Activated CD4-positive, alpha-beta memory T cell treated with anti-CD3 and anti-CD28 coated beads for 36 hours (primary cell): ENCODE measurements around the gene AFF1. TPM values are rescaled to one million over a fixed set of nuclear protein-coding genes. Genes with fewer than 3 reads are reported as not detected.
A peak's percentile ranks its signal among the peaks of the same experiment; 100 is the strongest.

Experiments
- CTCF ChIA-PET: fragments of 350-600 bp; sonication (Branson Sonifier 250); formaldehyde crosslinking; loops from one replicate; lab custom pipeline; 2021; ENCODE audit warnings: antibody characterized with exemption, inconsistent platforms; lab: Charles Lee
- POLR2A ChIA-PET: fragments of 350-600 bp; sonication (Branson Sonifier 250); formaldehyde crosslinking; loops from one replicate; lab custom pipeline; 2021; ENCODE audit warnings: antibody characterized with exemption; lab: Charles Lee
- DNase-seq: peaks from one replicate; pipeline ENCODE4 v3.0.0-alpha.2; 2020
- H3K27ac Mint-ChIP-seq: one replicate; pipeline ENCODE4 v1.8.0; 2021; ENCODE audit warnings: mixed read lengths
- H3K27me3 Mint-ChIP-seq: one replicate; pipeline ENCODE4 v1.8.0; 2021; ENCODE audit warnings: mixed read lengths
- H3K36me3 Mint-ChIP-seq: one replicate; pipeline ENCODE4 v1.8.0; 2021; ENCODE audit warnings: mixed read lengths
- H3K4me1 Mint-ChIP-seq: one replicate; pipeline ENCODE4 v1.8.0; 2021; ENCODE audit warnings: low read depth, mixed read lengths
- H3K4me3 Mint-ChIP-seq: one replicate; pipeline ENCODE4 v1.8.0; 2021; ENCODE audit warnings: mild to moderate bottlenecking, mixed read lengths
- H3K9me3 Mint-ChIP-seq: one replicate; pipeline ENCODE4 v1.8.0; 2021; ENCODE audit warnings: mixed read lengths
- intact Hi-C: fragments of 100-400 bp; cut with micrococcal nuclease; formaldehyde crosslinking; loops from one replicate; pipeline ENCODE4 v1.15.1; 2023
- total RNA-seq, 2 experiments: library from RNA; stranded (reverse); gene quantifications; one replicate each; pipeline ENCODE4 v1.2.3, GENCODE V29; 2021

The AFF1 gene
- total RNA-seq, 2 experiments from 2014 or later: 46.1 to 50.8 TPM

DNA sequence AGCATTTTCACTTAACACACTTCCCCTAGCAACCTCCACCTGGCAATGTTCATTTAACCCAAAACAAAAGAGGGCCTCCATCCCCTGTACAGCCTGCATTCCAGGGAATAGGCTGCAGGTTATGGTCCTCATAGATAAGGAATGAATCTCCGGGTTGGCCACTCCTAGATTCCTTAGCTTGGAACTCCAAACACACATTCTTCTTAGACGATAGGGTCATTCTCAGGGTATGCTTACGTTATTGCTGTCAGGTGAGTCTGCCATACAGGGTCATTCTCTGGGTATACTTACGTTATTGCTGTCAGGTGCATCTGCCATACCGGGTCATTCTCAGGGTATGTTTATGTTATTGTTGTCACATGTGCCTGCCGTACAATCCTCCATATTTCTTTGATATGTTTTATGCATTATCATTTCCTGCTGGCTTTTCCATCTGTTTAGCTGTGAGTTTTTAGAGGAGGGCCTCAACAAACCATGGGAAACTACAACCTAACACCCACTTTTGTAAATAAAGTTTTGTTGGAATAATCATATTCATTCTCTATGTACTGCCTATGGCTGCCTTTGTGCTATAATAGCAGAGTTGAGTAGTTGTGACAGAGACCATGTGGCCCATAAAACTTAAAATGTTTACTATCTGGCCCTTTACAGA, 8.2 kb upstream of the AFF1 start:
- CTCF ChIA-PET: interaction anchor here (2.1 kb wide), 1 partner anchor 167 kb away, joined by 9 read pairs; no protein-coding TSS in a partner anchor
- intact Hi-C loops: loop anchor here (1.0 kb wide), 1 partner anchor 167 kb away; no protein-coding TSS in a partner anchor
- no peaks in the 10 kb centered on the region for H3K27me3 Mint-ChIP-seq
- POLR2A ChIA-PET: interaction anchor here (0.6 kb wide), 1 partner anchor 83 kb away, joined by 3 read pairs; no protein-coding TSS in a partner anchor
- H3K36me3 Mint-ChIP-seq: peaks cover 4% of the 10 kb centered on the region
- H3K9me3 Mint-ChIP-seq: no peaks in the 10 kb centered on the region
- H3K4me3 Mint-ChIP-seq: no peak overlapping the region
- H3K4me1 Mint-ChIP-seq: peaks cover 31% of the 10 kb centered on the region
- DNase-seq: no peak
- H3K27ac Mint-ChIP-seq: no peak overlapping the region

DNA sequence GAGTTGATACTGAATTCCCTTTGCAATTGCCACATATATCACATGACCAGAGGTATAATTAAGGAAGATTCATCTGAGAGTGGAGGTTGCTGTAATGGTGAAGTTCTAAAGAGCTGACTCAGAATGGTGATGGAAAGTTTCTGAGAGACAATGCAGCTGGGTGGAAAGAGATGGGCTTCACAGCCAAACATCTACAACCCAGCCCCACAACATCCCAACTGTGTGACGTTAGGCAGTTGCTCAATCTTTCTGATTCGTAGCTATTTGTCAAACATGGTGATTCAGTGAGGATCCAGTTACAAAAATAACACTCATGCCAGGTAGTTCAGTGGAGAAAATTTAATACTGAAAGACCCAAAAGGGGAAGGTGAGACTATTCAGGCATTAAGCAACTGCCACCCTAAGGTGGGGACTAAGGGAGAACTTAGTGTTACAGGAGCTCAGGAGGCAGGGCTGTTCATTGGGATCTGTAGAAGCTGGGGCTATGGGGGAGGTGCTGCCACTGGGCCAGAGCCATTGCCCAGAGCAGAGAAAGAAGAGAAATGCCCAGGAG, 6.9 kb upstream of the AFF1 start:
- H3K27me3 Mint-ChIP-seq: no peaks in the 10 kb centered on the region
- peak; percentile 35 for DNase-seq
- peaks cover 28% of the 10 kb centered on the region for H3K4me1 Mint-ChIP-seq
- intact Hi-C loops: loop anchor here (1.0 kb wide), 1 partner anchor 165 kb away; no protein-coding TSS in a partner anchor
- H3K36me3 Mint-ChIP-seq: peaks cover 4% of the 10 kb centered on the region
- H3K27ac Mint-ChIP-seq: peak overlapping the region; percentile 73
- no peak overlapping the region for H3K4me3 Mint-ChIP-seq
- POLR2A ChIA-PET: interaction anchor here (1.0 kb wide), 1 partner anchor 78 kb away, joined by 5 read pairs; no protein-coding TSS in a partner anchor
- H3K9me3 Mint-ChIP-seq: no peaks in the 10 kb centered on the region
- CTCF ChIA-PET: interaction anchor here (0.5 to 2.1 kb wide), 4 partner anchors 8 to 169 kb away, joined by 3 to 9 read pairs (median 3); no protein-coding TSS in a partner anchor

DNA sequence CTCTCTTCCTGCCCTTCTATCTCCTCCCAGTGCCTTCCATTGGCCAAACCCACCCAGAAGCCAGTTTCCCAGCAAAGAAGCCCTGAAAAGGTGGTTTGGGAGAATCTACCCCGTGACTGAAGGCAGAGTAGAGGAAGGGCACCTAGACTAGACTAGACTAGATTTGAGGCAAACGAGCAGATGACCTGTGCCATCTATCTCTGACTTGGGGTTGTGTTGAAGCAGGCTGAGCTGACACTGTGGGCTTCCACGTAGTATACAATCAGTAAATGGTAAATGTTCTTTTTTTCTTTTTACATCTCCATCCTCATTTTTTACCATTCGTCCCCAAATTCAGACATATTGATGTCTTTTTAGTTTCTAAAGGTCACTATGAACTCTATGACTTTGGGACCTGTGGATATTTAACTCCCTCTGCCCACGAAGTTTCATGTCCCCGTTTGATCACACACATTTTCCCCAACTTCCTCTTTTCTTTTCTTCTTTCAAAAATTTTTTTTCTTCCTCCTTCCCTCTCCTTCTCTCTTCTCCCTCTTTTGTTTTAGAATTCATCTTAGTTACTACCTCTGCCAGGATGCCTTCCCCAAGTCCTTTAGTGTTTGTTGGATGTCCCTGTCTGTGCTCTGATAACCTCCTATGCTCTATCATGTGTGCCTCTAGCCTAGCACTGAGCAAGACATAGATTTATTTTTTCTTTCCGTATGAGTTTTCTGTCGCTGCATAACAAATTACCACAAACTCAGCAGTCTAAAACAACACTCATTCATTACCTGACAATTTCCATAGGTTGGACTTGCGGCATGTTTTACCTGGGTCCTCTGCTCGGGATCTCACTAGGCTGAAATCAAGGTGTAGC, 6.2 kb upstream of the AFF1 start:
- CTCF ChIA-PET: interaction anchor here (0.9 to 2.1 kb wide), 3 partner anchors 7 to 168 kb away, joined by 3 to 9 read pairs (median 3); no protein-coding TSS in a partner anchor
- intact Hi-C loops: no loop called here
- Mint-ChIP-seq H3K4me1 (peaks cover 31% of the 10 kb centered on the region), H3K36me3 (peaks cover 4% of the 10 kb centered on the region), H3K27me3 (no peaks in the 10 kb centered on the region), H3K4me3 (no peak overlapping the region), H3K9me3 (no peaks in the 10 kb centered on the region), H3K27ac (peak overlapping the region; percentile 73)
- DNase-seq: no peak
- POLR2A ChIA-PET: interaction anchor here (1.0 kb wide), 1 partner anchor 77 kb away, joined by 5 read pairs; no protein-coding TSS in a partner anchor

DNA sequence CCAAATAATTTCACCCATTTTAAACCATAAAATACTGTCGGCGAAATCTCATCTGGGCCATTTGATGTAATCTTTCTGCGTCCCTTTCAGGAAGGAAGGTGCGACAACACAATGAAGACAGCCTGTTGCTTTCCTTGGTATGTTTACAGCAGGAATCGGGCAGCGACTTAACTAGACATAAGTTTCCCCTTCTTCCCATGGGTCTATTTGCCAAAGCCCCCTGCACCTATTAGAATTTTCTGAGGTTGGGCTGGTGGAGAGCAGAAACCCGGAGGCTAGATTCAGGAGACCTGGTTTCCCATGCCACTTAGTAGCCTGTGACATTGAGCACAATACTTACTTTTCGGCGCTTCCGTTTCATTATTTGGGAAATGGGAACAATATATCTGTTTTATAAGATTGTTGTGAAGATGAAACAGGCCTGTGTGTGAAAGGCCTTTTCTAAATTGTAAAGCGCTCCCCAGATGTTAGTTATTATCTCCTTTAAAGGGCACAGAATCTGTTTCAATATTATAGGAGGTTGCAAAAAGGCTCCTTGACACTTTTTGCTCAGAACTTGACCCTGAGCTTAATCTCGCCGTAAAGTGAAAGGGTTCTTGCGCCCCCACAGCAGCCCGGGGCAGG, 552 bp upstream of the AFF1 start:
- ChIA-PET CTCF (interaction anchor here (0.6 to 7.0 kb wide), 21 partner anchors 11 to 531 kb away, joined by 3 to 45 read pairs (median 6); partner anchors contain the start of gene KLHL8), POLR2A (interaction anchor here (0.6 to 3.3 kb wide), 10 partner anchors 22 to 286 kb away, joined by 3 to 103 read pairs (median 6); partner anchors contain the start of gene KLHL8)
- Mint-ChIP-seq H3K27ac (peak overlapping the region; percentile 88), H3K9me3 (no peaks in the 10 kb centered on the region), H3K4me3 (peak overlapping the region; percentile 90), H3K27me3 (no peaks in the 10 kb centered on the region), H3K36me3 (peaks cover 6% of the 10 kb centered on the region), H3K4me1 (peaks cover 42% of the 10 kb centered on the region)
- DNase-seq: peak; percentile 16
- intact Hi-C loops: loop anchor here (2.0 to 10.0 kb wide), 2 partner anchors 169 to 461 kb away; partner anchors contain the start of gene HSD17B11

DNA sequence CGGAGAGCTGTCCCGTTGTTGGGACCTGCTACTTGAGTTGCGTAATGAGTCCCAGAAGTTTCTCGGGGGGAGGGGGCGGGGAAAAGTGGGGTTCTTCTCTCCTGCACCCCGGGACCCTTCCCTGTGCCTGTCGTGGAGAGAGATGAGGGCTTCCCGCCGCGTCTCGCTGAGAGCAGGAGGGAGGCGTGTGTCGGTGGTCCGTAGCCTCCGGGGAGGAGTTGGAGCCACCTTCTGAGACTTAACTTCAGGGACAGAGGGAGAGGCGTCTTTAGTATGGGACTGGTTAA, 698 bp downstream of the AFF1 start:
- Mint-ChIP-seq H3K4me1 (peaks cover 53% of the 10 kb centered on the region), H3K36me3 (peaks cover 6% of the 10 kb centered on the region), H3K27me3 (no peaks in the 10 kb centered on the region), H3K9me3 (no peaks in the 10 kb centered on the region), H3K4me3 (peak overlapping the region; percentile 83), H3K27ac (peak overlapping the region; percentile 95)
- intact Hi-C loops: loop anchor here (1.0 to 10.0 kb wide), 7 partner anchors 42 to 1447 kb away; partner anchors contain the start of genes HSD17B11, KLHL8 and NUDT9
- CTCF ChIA-PET: interaction anchor here (1.0 to 7.0 kb wide), 13 partner anchors 7 to 161 kb away, joined by 3 to 45 read pairs (median 5); no protein-coding TSS in a partner anchor
- DNase-seq: no peak
- POLR2A ChIA-PET: interaction anchor here (1.0 to 3.3 kb wide), 11 partner anchors 9 to 285 kb away, joined by 3 to 103 read pairs (median 7); partner anchors contain the start of gene KLHL8

- no peaks in the 10 kb centered on the region for H3K27me3 Mint-ChIP-seq
- peaks cover 3% of the 10 kb centered on the region for H3K36me3 Mint-ChIP-seq
- H3K9me3 Mint-ChIP-seq: no peaks in the 10 kb centered on the region
- peak overlapping the region; percentile 83 for H3K4me3 Mint-ChIP-seq
- ChIA-PET CTCF (interaction anchor here (0.6 to 7.0 kb wide), 15 partner anchors 8 to 214 kb away, joined by 3 to 45 read pairs (median 4); no protein-coding TSS in a partner anchor), POLR2A (interaction anchor here (0.8 to 3.3 kb wide), 11 partner anchors 8 to 284 kb away, joined by 3 to 103 read pairs (median 6); no protein-coding TSS in a partner anchor)
- H3K4me1 Mint-ChIP-seq: peaks cover 54% of the 10 kb centered on the region
- DNase-seq: peak; percentile 89
- H3K27ac Mint-ChIP-seq: peak overlapping the region; percentile 95
- intact Hi-C loops: loop anchor here (1.0 to 10.0 kb wide), 11 partner anchors 41 to 1446 kb away; partner anchors contain the start of genes HSD17B11, KLHL8 and NUDT9
Observed at GRCh38 chr4:86935853-86936733, 1.3 kb downstream of the AFF1 start.

DNA sequence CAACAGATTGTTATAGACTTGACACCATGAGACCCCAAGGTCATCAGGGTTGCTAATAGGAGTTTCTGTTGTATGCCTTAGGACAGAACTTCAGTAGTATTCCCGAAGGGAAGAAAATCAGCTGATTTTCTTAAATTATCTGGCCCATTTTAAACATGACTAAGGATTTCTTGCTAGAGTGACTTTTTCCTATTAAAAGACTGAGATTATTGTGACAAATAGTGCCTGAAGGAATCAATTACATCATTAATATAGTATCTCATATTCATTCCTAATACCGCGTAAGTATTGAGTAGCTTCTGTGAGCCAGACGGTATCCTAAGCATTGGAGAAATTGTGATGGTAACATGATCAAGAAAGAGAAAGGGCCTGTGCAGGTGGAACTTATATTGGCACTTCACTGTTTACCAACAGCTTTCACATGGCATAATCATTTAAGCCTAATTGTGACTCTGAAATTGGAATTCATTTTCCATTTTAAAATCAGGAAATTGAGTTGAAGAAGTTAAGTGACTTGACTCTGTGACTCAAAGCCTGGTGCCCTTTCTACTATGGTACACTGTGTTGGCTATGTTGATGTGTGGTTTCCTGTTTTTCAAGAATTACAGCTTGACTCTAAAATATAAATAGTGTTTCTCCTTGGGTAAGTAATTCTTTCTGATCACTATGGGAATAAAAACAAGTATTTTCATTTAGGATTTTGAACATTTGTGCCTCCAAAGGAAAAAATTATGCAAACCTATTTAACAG, 4.1 kb downstream of the AFF1 start:
- intact Hi-C loops: loop anchor here (1.0 to 10.0 kb wide), 5 partner anchors 18 to 1443 kb away; partner anchors contain the start of gene HSD17B11
- H3K4me1 Mint-ChIP-seq: peaks cover 57% of the 10 kb centered on the region
- H3K27me3 Mint-ChIP-seq: no peaks in the 10 kb centered on the region
- H3K36me3 Mint-ChIP-seq: peaks cover 3% of the 10 kb centered on the region
- POLR2A ChIA-PET: interaction anchor here (0.7 to 2.5 kb wide), 6 partner anchors 15 to 135 kb away, joined by 3 to 21 read pairs (median 6); no protein-coding TSS in a partner anchor
- no peaks in the 10 kb centered on the region for H3K9me3 Mint-ChIP-seq
- peak overlapping the region; percentile 32 for H3K4me3 Mint-ChIP-seq
- H3K27ac Mint-ChIP-seq: peak overlapping the region; percentile 80
- CTCF ChIA-PET: interaction anchor here (1.0 to 7.0 kb wide), 4 partner anchors 16 to 154 kb away, joined by 4 to 45 read pairs (median 8); no protein-coding TSS in a partner anchor
- no peak for DNase-seq

DNA sequence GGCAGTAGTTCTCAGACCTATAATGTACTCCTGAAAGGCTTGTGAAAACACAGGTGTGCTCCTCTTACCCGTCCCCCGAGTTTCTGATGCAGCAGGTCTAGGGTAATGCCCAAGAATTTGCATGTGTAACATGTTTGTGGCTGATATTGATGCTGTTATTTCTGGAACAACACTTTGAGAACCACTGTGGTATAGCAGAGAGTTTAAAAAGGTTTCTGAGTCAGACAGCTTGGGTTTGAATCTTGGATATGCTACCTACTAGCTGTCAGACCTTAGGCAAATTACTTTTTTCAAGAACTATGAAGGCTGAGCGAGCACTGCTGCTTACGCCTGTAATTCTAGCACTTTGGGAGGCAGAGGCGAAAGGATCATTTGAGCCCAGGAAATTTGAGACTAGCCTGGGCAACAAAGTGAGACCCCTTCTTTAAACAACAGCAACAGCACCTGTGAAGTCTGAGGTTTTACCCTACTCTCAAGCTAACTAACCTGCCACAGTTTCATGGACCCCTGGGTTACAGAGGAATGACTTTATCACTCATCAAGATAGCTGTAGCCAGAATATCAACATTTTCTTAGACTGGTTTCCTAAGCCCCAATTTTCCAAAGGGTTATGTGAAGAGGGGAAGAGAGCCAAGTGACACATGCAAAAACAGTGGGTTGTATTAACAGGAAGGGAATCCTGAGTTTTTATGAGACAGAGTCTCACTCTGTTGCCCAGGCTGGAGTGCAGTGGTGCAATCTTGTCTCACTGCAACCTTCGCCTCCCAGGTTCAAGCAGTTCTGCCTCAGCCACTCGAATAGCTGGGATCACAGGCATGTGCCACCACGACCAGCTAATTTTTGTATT, 5.1 kb downstream of the AFF1 start:
- intact Hi-C loops: loop anchor here (1.0 to 10.0 kb wide), 5 partner anchors 17 to 1442 kb away; partner anchors contain the start of gene HSD17B11
- H3K4me1 Mint-ChIP-seq: peaks cover 57% of the 10 kb centered on the region
- peak overlapping the region; percentile 80 for H3K27ac Mint-ChIP-seq
- no peaks in the 10 kb centered on the region for H3K27me3 Mint-ChIP-seq
- ChIA-PET POLR2A (interaction anchor here (0.7 to 2.5 kb wide), 6 partner anchors 14 to 134 kb away, joined by 3 to 21 read pairs (median 6); no protein-coding TSS in a partner anchor), CTCF (interaction anchor here (0.6 to 7.0 kb wide), 4 partner anchors 17 to 220 kb away, joined by 3 to 45 read pairs (median 8); no protein-coding TSS in a partner anchor)
- H3K36me3 Mint-ChIP-seq: peaks cover 3% of the 10 kb centered on the region
- H3K9me3 Mint-ChIP-seq: no peaks in the 10 kb centered on the region
- H3K4me3 Mint-ChIP-seq: peak overlapping the region; percentile 23
- DNase-seq: peak; percentile 53
